Psoas muscle (tissue), 8 donors: ENCODE data around the gene PEX26. TPM values are rescaled to one million over a fixed set of nuclear protein-coding genes. Genes with fewer than 3 reads are reported as not detected.

ENCODE experiments used
- ATAC-seq, 4 donors: fragments of 200-7000 bp; cut with Tn5 transposase; one replicate each; pipeline ENCODE4 v1.9.1; 2020; ENCODE audit warnings: moderate library complexity in 3 of 4, mild to moderate bottlenecking in 2 of 4
- DNase-seq, 2 donors: peaks; one replicate each; pipeline ENCODE4 v3.0.0-alpha.2; 2020
- H3K27ac ChIP-seq: fragments of 200-600 bp; one replicate; pipeline ENCODE4 v1.8.0; 2022
- H3K27me3 ChIP-seq, 3 donors: fragments of 200-600 bp in 1 of 3; one replicate each; pipeline versions ENCODE4 v1.6.1 to v1.8.0; 2013 to 2022; ENCODE audit warnings: low read length in 2 of 3, mild to moderate bottlenecking in 2 of 3, moderate library complexity in 1 of 3; ENCODE audit not compliant: insufficient read depth in 3 of 3
- H3K36me3 ChIP-seq, 2 donors: fragments of 200-600 bp in 1 of 2; one replicate each; pipeline versions ENCODE4 v1.6.1 to v1.8.0; 2013 to 2022; ENCODE audit warnings: low read depth in 1 of 2, mild to moderate bottlenecking in 1 of 2, moderate library complexity in 1 of 2; ENCODE audit not compliant: insufficient read depth in 1 of 2
- H3K4me1 ChIP-seq: fragments of 200-600 bp; one replicate; pipeline ENCODE4 v1.8.0; 2022
- H3K4me3 ChIP-seq: fragments of 200-600 bp; one replicate; pipeline ENCODE4 v1.8.0; 2022; ENCODE audit warnings: mild to moderate bottlenecking
- H3K9me3 ChIP-seq: fragments of 200-600 bp; one replicate; pipeline ENCODE4 v1.8.0; 2022
- CTCF ChIP-seq: fragments of 200-600 bp; IDR thresholded peaks from one replicate; pipeline ENCODE4 v1.8.0; 2022; ENCODE audit warnings: antibody characterized with exemption
- WGBS, 3 donors: extraction: QIAGEN DNeasy Blood & Tissue Kit; methylation state at CpG; one replicate each; pipeline versions ENCODE4 v1.1.6 to v1.1.7; 2013; 5-methylcytosine and 5-hydroxymethylcytosine counted together
- intact Hi-C, 2 donors: fragments of 100-400 bp; cut with DNase I; formaldehyde crosslinking; loops; one replicate each; pipeline versions ENCODE4 v1.11.0 to v1.14.2; 2022
- polyA plus RNA-seq, 3 donors: library from polyadenylated mRNA; stranded (reverse); fragments of 200-250 nt; gene quantifications; one replicate each; pipeline ENCODE4 v1.2.3, GENCODE V29; 2013
- total RNA-seq, 4 donors: library from RNA; stranded (reverse); fragmentation: NEBNext Ultra II Directional in 2 of 4; extraction: Animal tissue kit (Norgen Biotek cat#: 25700) in 2 of 4; gene quantifications; one replicate each; pipeline versions ENCODE4 v1.2.1 to v1.2.4, GENCODE V29; 2021 to 2023
- donor health status: healthy with polysubstance abuse.
- donor health status: DM: no; HTN: no; CAD: no; lungs with moderate emphysema.
- donor health status: Bipolar disorder and iron deficiency.
- donor health status: healthy.
- donor health status: DM: yes; HTN: yes; CAD: no.
- donor health status: DM: no; HTN: no; CAD: no.
- donor health status: DM: no; HTN: no; CAD: no.
- donor health status: DM: yes; HTN: yes; CAD: no.

Gene PEX26
- total and polyA plus RNA-seq, 7 donors, result 11.2 to 23.4 (median 18.8) TPM

- no peak for ATAC-seq
- no peak for DNase-seq
- intact Hi-C loops, result no loop called here
- Histone ChIP-seq H3K9me3 (no peaks in the 10 kb centered on the region), H3K4me1 (no peaks in the 10 kb centered on the region), H3K4me3 (no peak overlapping the region), H3K27ac (no peak overlapping the region), H3K27me3 (no peaks in the 10 kb centered on the region), H3K36me3 (no peaks in the 10 kb centered on the region)
- no peak for TF ChIP-seq CTCF
These were observed 66.3 kb downstream of the PEX26 start for GRCh38 chr22:18144105-18144504.

- intact Hi-C loops, result no loop called here
These were observed 68.0 kb downstream of the PEX26 start for GRCh38 chr22:18145676-18146388.

GRCh38 chr22:18146389-18146753 is 68.6 kb downstream of the PEX26 start:
- Histone ChIP-seq H3K27me3 (no peaks in the 10 kb centered on the region), H3K36me3 (no peaks in the 10 kb centered on the region), H3K9me3 (no peaks in the 10 kb centered on the region), H3K4me1 (peaks cover 5% of the 10 kb centered on the region), H3K4me3 (no peak overlapping the region), H3K27ac (no peak overlapping the region)
- WGBS, 3 donors, result 89 to 94% (median 92%) methylated on average over 3 of the region's 3 CpGs
- no peak for ATAC-seq
- TF ChIP-seq CTCF, result no peak
- intact Hi-C loops, result no loop called here
- no peak for DNase-seq

More at GRCh38 chr22:18145676-18146388, 68.0 kb downstream of the PEX26 start:
- no peak for TF ChIP-seq CTCF
- ATAC-seq (no peak), DNase-seq (no peak)
- 79 to 87% (median 82%) methylated on average over 23 of the region's 23 CpGs for WGBS, 3 donors
- Histone ChIP-seq H3K4me3 (no peak overlapping the region), H3K9me3 (no peaks in the 10 kb centered on the region), H3K36me3 (no peaks in the 10 kb centered on the region), H3K27ac (no peak overlapping the region), H3K4me1 (peaks cover 5% of the 10 kb centered on the region), H3K27me3 (no peaks in the 10 kb centered on the region)

- H3K9me3 ChIP-seq, result no peaks in the 10 kb centered on the region
- 95 to 97% (median 96%) methylated on average over 5 of the region's 5 CpGs for WGBS, 3 donors
- H3K4me3 ChIP-seq, result no peak overlapping the region
- H3K36me3 ChIP-seq, result no peaks in the 10 kb centered on the region
- peaks cover 5% of the 10 kb centered on the region for H3K4me1 ChIP-seq
- no peak for DNase-seq
- H3K27me3 ChIP-seq, result no peaks in the 10 kb centered on the region
- no peak for TF ChIP-seq CTCF
- no peak overlapping the region for H3K27ac ChIP-seq
- intact Hi-C loops, result no loop called here
- ATAC-seq, result no peak
These were observed 70.0 kb downstream of the PEX26 start for GRCh38 chr22:18147791-18148190.
